Left lung (tissue), 10 donors: ENCODE results near the gene TOLLIP. TPM values are rescaled to one million over a fixed set of nuclear protein-coding genes. Genes with fewer than 3 reads are reported as not detected.

Experiments
- ATAC-seq: fragments of 200-7000 bp; cut with Tn5 transposase; one replicate; pipeline ENCODE4 v1.9.1; 2020; ENCODE audit warnings: moderate library complexity
- DNase-seq, 4 donors: peaks; one replicate each; pipeline ENCODE4 v3.0.0-alpha.2; 2013 to 2020
- H3K27ac ChIP-seq, 2 donors: fragments of 200-600 bp; sonication (generic) in 1 of 2; one replicate each; pipeline versions ENCODE4 v1.5.0 to v1.8.0; 2020 to 2021
- H3K27me3 ChIP-seq, 2 donors: fragments of 200-600 bp; sonication (generic) in 1 of 2; one replicate each; pipeline versions ENCODE4 v1.5.0 to v1.8.0; 2020 to 2021
- H3K36me3 ChIP-seq, 2 donors: fragments of 200-600 bp; sonication (generic) in 1 of 2; one replicate each; pipeline versions ENCODE4 v1.5.0 to v1.8.0; 2020 to 2021
- H3K4me1 ChIP-seq, 2 donors: fragments of 200-600 bp; one replicate each; pipeline ENCODE4 v1.8.0; 2021
- H3K4me3 ChIP-seq, 2 donors: fragments of 200-600 bp; sonication (generic) in 1 of 2; one replicate each; pipeline versions ENCODE4 v1.5.0 to v1.8.0; 2020 to 2021; ENCODE audit warnings: mild to moderate bottlenecking in 1 of 2
- H3K9me3 ChIP-seq, 2 donors: fragments of 200-600 bp; sonication (generic) in 1 of 2; one replicate each; pipeline versions ENCODE4 v1.5.0 to v1.8.0; 2020 to 2021
- CTCF ChIP-seq, 2 donors: fragments of 200-600 bp; sonication (generic) in 1 of 2; IDR thresholded peaks; one replicate each; pipeline versions ENCODE4 v1.5.0 to v1.8.0; 2021; ENCODE audit warnings: antibody characterized with exemption in 2 of 2
- intact Hi-C, 2 donors: fragments of 100-400 bp; cut with DNase I; formaldehyde crosslinking; loops; one replicate each; pipeline versions ENCODE4 v1.11.2 to v1.14.2; 2022
- polyA plus RNA-seq, 6 donors: library from polyadenylated mRNA; unstranded; fragments of 120-200 nt; gene quantifications; one replicate each; pipeline ENCODE4 v1.2.1, GENCODE V29; 2013; ENCODE audit not compliant: insufficient read length in 6 of 6
- total RNA-seq, 2 donors: library from RNA; stranded (reverse); fragmentation: NEBNext Ultra II Directional; extraction: Animal tissue kit (Norgen Biotek cat#: 25700); gene quantifications; one replicate each; pipeline ENCODE4 v1.2.1, GENCODE V29; 2021
- donor health status: DM: no; HTN: yes; CAD: no.
- donor health status: DM: no; HTN: no; CAD: no.

TOLLIP gene
- total and polyA plus RNA-seq, 8 donors, result 22.4 to 63.5 (median 27.2) TPM

GRCh38 chr11:1257366-1257765, 52.1 kb downstream of the TOLLIP start:
- DNase-seq, result peak in 1 of 4 donors; percentile 76
- intact Hi-C loops, result no loop called here
- Histone ChIP-seq H3K9me3 (no peaks in the 10 kb centered on the region), H3K36me3 (no peaks in the 10 kb centered on the region), H3K4me3 (no peak overlapping the region), H3K4me1 (peaks cover 5 to 8% of the 10 kb centered on the region in 2 donors), H3K27ac (no peak overlapping the region), H3K27me3 (peaks cover 0 to 13% of the 10 kb centered on the region in 2 donors)
- ATAC-seq, result no peak
- no peak for TF ChIP-seq CTCF (IDR thresholded peaks at IDR 0.05)

GRCh38 chr11:1256257-1257045, 53.0 kb downstream of the TOLLIP start:
- peaks cover 0 to 13% of the 10 kb centered on the region in 2 donors for H3K27me3 ChIP-seq
- no peaks in the 10 kb centered on the region for H3K36me3 ChIP-seq
- no peak for TF ChIP-seq CTCF (IDR thresholded peaks at IDR 0.05)
- no peak overlapping the region for H3K27ac ChIP-seq
- intact Hi-C loops, result no loop called here
- no peak overlapping the region for H3K4me3 ChIP-seq
- no peaks in the 10 kb centered on the region for H3K4me1 ChIP-seq
- no peak for ATAC-seq
- H3K9me3 ChIP-seq, result no peaks in the 10 kb centered on the region
- DNase-seq, result no peak

GRCh38 chr11:1255151-1255550, 54.3 kb downstream of the TOLLIP start:
- DNase-seq (no peak), ATAC-seq (no peak)
- Histone ChIP-seq H3K27ac (no peak overlapping the region), H3K4me3 (no peak overlapping the region), H3K27me3 (peaks cover 0 to 13% of the 10 kb centered on the region in 2 donors), H3K4me1 (no peaks in the 10 kb centered on the region), H3K9me3 (no peaks in the 10 kb centered on the region), H3K36me3 (no peaks in the 10 kb centered on the region)
- no peak for TF ChIP-seq CTCF (IDR thresholded peaks at IDR 0.05)
- intact Hi-C loops, result no loop called here

- DNase-seq (no peak), ATAC-seq (no peak)
- no peaks in the 10 kb centered on the region for H3K36me3 ChIP-seq
- H3K27ac ChIP-seq, result no peak overlapping the region
- H3K27me3 ChIP-seq, result peaks cover 0 to 13% of the 10 kb centered on the region in 2 donors
- no peak for TF ChIP-seq CTCF (IDR thresholded peaks at IDR 0.05)
- H3K9me3 ChIP-seq, result no peaks in the 10 kb centered on the region
- no peak overlapping the region for H3K4me3 ChIP-seq
- intact Hi-C loops, result no loop called here
- H3K4me1 ChIP-seq, result no peaks in the 10 kb centered on the region
Measured at GRCh38 chr11:1254733-1255132, 54.7 kb downstream of the TOLLIP start.

- no peak for ATAC-seq
- no peaks in the 10 kb centered on the region for H3K9me3 ChIP-seq
- no peaks in the 10 kb centered on the region for H3K36me3 ChIP-seq
- H3K27ac ChIP-seq, result no peak overlapping the region
- no peak for DNase-seq
- H3K27me3 ChIP-seq, result peaks cover 0 to 13% of the 10 kb centered on the region in 2 donors
- intact Hi-C loops, result no loop called here
- TF ChIP-seq CTCF (IDR thresholded peaks at IDR 0.05), result no peak
- H3K4me1 ChIP-seq, result no peaks in the 10 kb centered on the region
- H3K4me3 ChIP-seq, result no peak overlapping the region
Measured at GRCh38 chr11:1254086-1254648, 55.3 kb downstream of the TOLLIP start.
